ENCODE data around the gene HSBP1L1. TPM values are rescaled to one million over a fixed set of nuclear protein-coding genes. Genes with fewer than 3 reads are reported as not detected.

The HSBP1L1 gene
- total RNA-seq, 2 experiments from 2014 or later: 14.2 to 14.8 TPM

GRCh38 chr18:79923896-79924585, 40.4 kb upstream of the HSBP1L1 start:
- no peaks in the 10 kb centered on the region for H3K27me3 Mint-ChIP-seq (ENCODE audit: low read depth)
- H3K9me3 Mint-ChIP-seq: peaks cover 4% of the 10 kb centered on the region
- DNase-seq: no peak
- intact Hi-C loops (cut with micrococcal nuclease): no loop called here
- no peaks in the 10 kb centered on the region for H3K4me1 Mint-ChIP-seq (ENCODE audit: low read depth)
- H3K4me3 Mint-ChIP-seq: no peak overlapping the region
- no peak overlapping the region for H3K27ac Mint-ChIP-seq
- peaks cover 21% of the 10 kb centered on the region for H3K36me3 Mint-ChIP-seq (ENCODE audit: low read depth)
- CTCF ChIA-PET: no interaction called here

GRCh38 chr18:79924814-79925731, 39.4 kb upstream of the HSBP1L1 start:
- no peaks in the 10 kb centered on the region for H3K4me1 Mint-ChIP-seq (ENCODE audit: low read depth)
- peaks cover 31% of the 10 kb centered on the region for H3K36me3 Mint-ChIP-seq (ENCODE audit: low read depth)
- CTCF ChIA-PET: interaction anchor here (1.5 kb wide), 1 partner anchor 72 kb away, joined by 3 read pairs; no protein-coding TSS in a partner anchor
- H3K27me3 Mint-ChIP-seq (ENCODE audit: low read depth): no peaks in the 10 kb centered on the region
- DNase-seq: no peak
- H3K27ac Mint-ChIP-seq: no peak overlapping the region
- H3K4me3 Mint-ChIP-seq: no peak overlapping the region
- peaks cover 14% of the 10 kb centered on the region for H3K9me3 Mint-ChIP-seq
- intact Hi-C loops (cut with micrococcal nuclease): no loop called here

- Mint-ChIP-seq H3K27ac (no peak overlapping the region), H3K4me3 (no peak overlapping the region), H3K27me3 (ENCODE audit: low read depth) (no peaks in the 10 kb centered on the region), H3K9me3 (peaks cover 19% of the 10 kb centered on the region), H3K36me3 (ENCODE audit: low read depth) (peaks cover 38% of the 10 kb centered on the region), H3K4me1 (ENCODE audit: low read depth) (no peaks in the 10 kb centered on the region)
- intact Hi-C loops (cut with micrococcal nuclease): no loop called here
- DNase-seq: no peak
- CTCF ChIA-PET: interaction anchor here (0.6 to 1.5 kb wide), 2 partner anchors 71 to 150 kb away, joined by 3 to 4 read pairs; no protein-coding TSS in a partner anchor
These were observed 38.1 kb upstream of the HSBP1L1 start for GRCh38 chr18:79926306-79926705.

GRCh38 chr18:79926715-79927606, 37.5 kb upstream of the HSBP1L1 start:
- intact Hi-C loops (cut with micrococcal nuclease): no loop called here
- peaks cover 21% of the 10 kb centered on the region for H3K9me3 Mint-ChIP-seq
- no peaks in the 10 kb centered on the region for H3K4me1 Mint-ChIP-seq (ENCODE audit: low read depth)
- no peaks in the 10 kb centered on the region for H3K27me3 Mint-ChIP-seq (ENCODE audit: low read depth)
- CTCF ChIA-PET: interaction anchor here (0.6 to 0.7 kb wide), 2 partner anchors 151 to 191 kb away, joined by 3 to 4 read pairs; no protein-coding TSS in a partner anchor
- H3K4me3 Mint-ChIP-seq: no peak overlapping the region
- no peak for DNase-seq
- peaks cover 39% of the 10 kb centered on the region for H3K36me3 Mint-ChIP-seq (ENCODE audit: low read depth)
- no peak overlapping the region for H3K27ac Mint-ChIP-seq

GRCh38 chr18:79927607-79928562, 36.6 kb upstream of the HSBP1L1 start:
- CTCF ChIA-PET: no interaction called here
- Mint-ChIP-seq H3K4me1 (ENCODE audit: low read depth) (no peaks in the 10 kb centered on the region), H3K27ac (no peak overlapping the region), H3K9me3 (peaks cover 30% of the 10 kb centered on the region), H3K27me3 (ENCODE audit: low read depth) (no peaks in the 10 kb centered on the region), H3K36me3 (ENCODE audit: low read depth) (peaks cover 47% of the 10 kb centered on the region), H3K4me3 (no peak overlapping the region)
- DNase-seq: no peak
- intact Hi-C loops (cut with micrococcal nuclease): no loop called here

GRCh38 chr18:79928563-79928960, 35.9 kb upstream of the HSBP1L1 start:
- intact Hi-C loops (cut with micrococcal nuclease): no loop called here
- no peak overlapping the region for H3K27ac Mint-ChIP-seq
- H3K4me3 Mint-ChIP-seq: no peak overlapping the region
- H3K9me3 Mint-ChIP-seq: peaks cover 35% of the 10 kb centered on the region
- no peak for DNase-seq
- no peaks in the 10 kb centered on the region for H3K4me1 Mint-ChIP-seq (ENCODE audit: low read depth)
- H3K36me3 Mint-ChIP-seq (ENCODE audit: low read depth): peaks cover 50% of the 10 kb centered on the region
- CTCF ChIA-PET: no interaction called here
- H3K27me3 Mint-ChIP-seq (ENCODE audit: low read depth): no peaks in the 10 kb centered on the region

GRCh38 chr18:79930020-79930642, 34.3 kb upstream of the HSBP1L1 start:
- no peak for DNase-seq
- H3K36me3 Mint-ChIP-seq (ENCODE audit: low read depth): peaks cover 58% of the 10 kb centered on the region
- peaks cover 45% of the 10 kb centered on the region for H3K9me3 Mint-ChIP-seq
- H3K4me3 Mint-ChIP-seq: no peak overlapping the region
- intact Hi-C loops (cut with micrococcal nuclease): no loop called here
- no peaks in the 10 kb centered on the region for H3K27me3 Mint-ChIP-seq (ENCODE audit: low read depth)
- no peaks in the 10 kb centered on the region for H3K4me1 Mint-ChIP-seq (ENCODE audit: low read depth)
- H3K27ac Mint-ChIP-seq: no peak overlapping the region
- CTCF ChIA-PET: interaction anchor here (0.7 kb wide), 1 partner anchor 21 kb away, joined by 3 read pairs; the partner anchor contains the start of gene SLC66A2

- peaks cover 56% of the 10 kb centered on the region for H3K9me3 Mint-ChIP-seq
- CTCF ChIA-PET: no interaction called here
- intact Hi-C loops (cut with micrococcal nuclease): no loop called here
These were observed 33.0 kb upstream of the HSBP1L1 start for GRCh38 chr18:79931475-79931874.

GRCh38 chr18:79932907-79933306, 31.5 kb upstream of the HSBP1L1 start:
- Mint-ChIP-seq H3K36me3 (ENCODE audit: low read depth) (peaks cover 85% of the 10 kb centered on the region), H3K4me3 (no peak overlapping the region), H3K27me3 (ENCODE audit: low read depth) (no peaks in the 10 kb centered on the region), H3K9me3 (peaks cover 64% of the 10 kb centered on the region), H3K27ac (no peak overlapping the region), H3K4me1 (ENCODE audit: low read depth) (no peaks in the 10 kb centered on the region)
- intact Hi-C loops (cut with micrococcal nuclease): no loop called here
- CTCF ChIA-PET: no interaction called here
- no peak for DNase-seq

More at GRCh38 chr18:79931475-79931874, 33.0 kb upstream of the HSBP1L1 start:
- no peaks in the 10 kb centered on the region for H3K27me3 Mint-ChIP-seq (ENCODE audit: low read depth)
- no peak overlapping the region for H3K4me3 Mint-ChIP-seq
- no peak overlapping the region for H3K27ac Mint-ChIP-seq
- no peak for DNase-seq
- no peaks in the 10 kb centered on the region for H3K4me1 Mint-ChIP-seq (ENCODE audit: low read depth)
- peaks cover 70% of the 10 kb centered on the region for H3K36me3 Mint-ChIP-seq (ENCODE audit: low read depth)

- no peak overlapping the region for H3K27ac Mint-ChIP-seq
- no peak for DNase-seq
- no peaks in the 10 kb centered on the region for H3K4me1 Mint-ChIP-seq (ENCODE audit: low read depth)
- CTCF ChIA-PET: no interaction called here
- no peak overlapping the region for H3K4me3 Mint-ChIP-seq
- peaks cover 68% of the 10 kb centered on the region for H3K9me3 Mint-ChIP-seq
- intact Hi-C loops (cut with micrococcal nuclease): no loop called here
- no peaks in the 10 kb centered on the region for H3K27me3 Mint-ChIP-seq (ENCODE audit: low read depth)
- peaks cover 88% of the 10 kb centered on the region for H3K36me3 Mint-ChIP-seq (ENCODE audit: low read depth)
These were observed 30.7 kb upstream of the HSBP1L1 start for GRCh38 chr18:79933765-79934164.
